CD14-positive monocyte (primary cell): ENCODE data around the gene FHL3. TPM values are rescaled to one million over a fixed set of nuclear protein-coding genes. Genes with fewer than 3 reads are reported as not detected.

Experiments used
- DNase-seq, 3 donors: peaks; one replicate each; pipeline ENCODE4 v3.0.0-alpha.2; 2011 to 2022
- H2AFZ ChIP-seq: 2 replicates; pipeline ENCODE4 v1.6.0; 2012; ENCODE audit warnings: mild to moderate bottlenecking, low read depth, low read length, inconsistent platforms; ENCODE audit not compliant: insufficient read depth, poor library complexity, severe bottlenecking
- H3K27ac ChIP-seq, 2 donors: 1 replicate in 1 of 2; 2 replicates in 1 of 2; pipeline ENCODE4 v1.5.1; 2012 to 2013; ENCODE audit warnings: low read length in 2 of 2, control low read depth in 1 of 2, inconsistent platforms in 1 of 2, low read depth in 1 of 2, mild to moderate bottlenecking in 1 of 2
- H3K27me3 ChIP-seq, 2 donors: one replicate each; pipeline versions ENCODE4 v1.6.0 to v1.6.1; 2011 to 2013; ENCODE audit warnings: low read length in 2 of 2; ENCODE audit not compliant: control insufficient read depth in 2 of 2, insufficient read depth in 2 of 2
- H3K36me3 ChIP-seq, 2 donors: replicated peaks in 1 of 2; 1 replicate in 1 of 2; 2 replicates in 1 of 2; pipeline versions ENCODE4 v1.5.1 to v1.6.1; 2012 to 2013; ENCODE audit warnings: low read length in 2 of 2, control low read depth in 1 of 2, inconsistent platforms in 1 of 2, mild to moderate bottlenecking in 1 of 2; ENCODE audit not compliant: insufficient read depth in 2 of 2, control insufficient read depth in 1 of 2
- H3K4me1 ChIP-seq, 2 donors: 1 replicate in 1 of 2; 2 replicates in 1 of 2; pipeline versions ENCODE4 v1.5.1 to v1.6.1; 2012 to 2013; ENCODE audit warnings: low read length in 2 of 2, control low read depth in 1 of 2, inconsistent platforms in 1 of 2, mild to moderate bottlenecking in 1 of 2, moderate library complexity in 1 of 2; ENCODE audit not compliant: insufficient read depth in 2 of 2, control insufficient read depth in 1 of 2
- H3K4me2 ChIP-seq: replicated peaks from 2 replicates; pipeline ENCODE3; 2012; ENCODE audit warnings: low read length, moderate library complexity, mild to moderate bottlenecking; ENCODE audit not compliant: poor library complexity, severe bottlenecking; ENCODE audit errors: extremely low read depth
- H3K4me3 ChIP-seq, 3 experiments: fragments of 200-600 bp in 1 of 3; sonication (generic) in 1 of 3; replicated peaks in 1 of 3; 1 replicate in 2 of 3; 2 replicates in 1 of 3; pipeline ENCODE4 v1.5.1; 2011 to 2013; ENCODE audit warnings: low read length in 3 of 3, mild to moderate bottlenecking in 3 of 3, control low read depth in 2 of 3, low read depth in 2 of 3, inconsistent platforms in 1 of 3, moderate library complexity in 1 of 3
- H3K79me2 ChIP-seq: 2 replicates; pipeline ENCODE4 v1.6.0; 2012; ENCODE audit warnings: mild to moderate bottlenecking, control low read depth, inconsistent platforms, low read length, moderate library complexity; ENCODE audit not compliant: insufficient read depth
- H3K9ac ChIP-seq: 2 replicates; pipeline ENCODE4 v1.6.0; 2017; ENCODE audit warnings: low read length, mild to moderate bottlenecking; ENCODE audit not compliant: insufficient read depth, poor library complexity, severe bottlenecking
- H3K9me3 ChIP-seq, 2 donors: replicated peaks in 1 of 2; 1 replicate in 1 of 2; 2 replicates in 1 of 2; pipeline versions ENCODE4 v1.5.1 to v1.6.1; 2012 to 2013; ENCODE audit warnings: low read length in 2 of 2, control low read depth in 1 of 2; ENCODE audit not compliant: control insufficient read depth in 1 of 2, insufficient read depth in 1 of 2
- H4K20me1 ChIP-seq: 2 replicates; pipeline ENCODE4 v1.6.0; 2012; ENCODE audit warnings: mild to moderate bottlenecking, low read length, control low read depth, moderate library complexity; ENCODE audit not compliant: insufficient read depth
- H3K27ac Mint-ChIP-seq, 7 donors: one replicate each; pipeline ENCODE4 v1.8.0; 2020; ENCODE audit warnings: mild to moderate bottlenecking in 7 of 7, mixed read lengths in 7 of 7, moderate library complexity in 6 of 7, inconsistent platforms in 2 of 7
- H3K27me3 Mint-ChIP-seq, 3 donors: one replicate each; pipeline ENCODE4 v1.8.0; 2021 to 2022; ENCODE audit warnings: low read depth in 3 of 3, mild to moderate bottlenecking in 3 of 3, mixed read lengths in 3 of 3, moderate library complexity in 3 of 3, inconsistent platforms in 1 of 3
- H3K36me3 Mint-ChIP-seq, 2 donors: one replicate each; pipeline ENCODE4 v1.8.0; 2020; ENCODE audit warnings: mixed read lengths in 2 of 2, inconsistent platforms in 1 of 2, mild to moderate bottlenecking in 1 of 2
- H3K4me1 Mint-ChIP-seq: one replicate; pipeline ENCODE4 v1.8.0; 2020; ENCODE audit warnings: mild to moderate bottlenecking, mixed read lengths
- H3K4me3 Mint-ChIP-seq, 2 donors: one replicate each; pipeline ENCODE4 v1.8.0; 2020; ENCODE audit warnings: mild to moderate bottlenecking in 2 of 2, mixed read lengths in 2 of 2, moderate library complexity in 1 of 2
- H3K9me3 Mint-ChIP-seq, 7 donors: one replicate each; pipeline ENCODE4 v1.8.0; 2020 to 2022; ENCODE audit warnings: mixed read lengths in 7 of 7, mild to moderate bottlenecking in 6 of 7, moderate library complexity in 6 of 7, inconsistent platforms in 2 of 7
- CTCF ChIP-seq: fragments of 200-600 bp; IDR thresholded peaks from one replicate; pipeline ENCODE4 v1.8.0; 2022; ENCODE audit warnings: antibody characterized with exemption, mild to moderate bottlenecking
- WGBS: methylation state at CpG from one replicate; pipeline ENCODE4 v1.1.5; 2013; ENCODE audit warnings: missing lambda C conversion rate; ENCODE audit not compliant: insufficient coverage; 5-methylcytosine and 5-hydroxymethylcytosine counted together
- intact Hi-C, 2 donors: fragments of 100-400 bp; cut with micrococcal nuclease; formaldehyde crosslinking; loops; one replicate each; pipeline versions ENCODE4 v1.15.0 to v1.15.1; 2023
- polyA plus RNA-seq, 3 donors: library from polyadenylated mRNA; depleted of rRNA in 1 of 3; unstranded in 2 of 3; stranded (reverse) in 1 of 3; fragments of 300-500 nt in 2 of 3; fragments of >200 nt in 1 of 3; fragmentation: Illumina TruSeq in 2 of 3; gene quantifications; 1 replicate in 2 of 3; 2 replicates in 1 of 3; pipeline ENCODE4 v1.2.3, GENCODE V29; 2012 to 2021

FHL3 gene
- polyA plus RNA-seq, 3 donors = 24.7 to 32.3 (median 26.1) TPM

GRCh38 chr1:38022810-38023209 lies 17.5 kb upstream of the FHL3 start:
- Histone ChIP-seq H3K9ac (no peak overlapping the region), H3K79me2 (peaks cover 1% of the 10 kb centered on the region), H3K36me3 (peaks cover 75 to 88% of the 10 kb centered on the region in 2 donors), H3K27ac (no peak overlapping the region), H2AFZ (no peak overlapping the region), H3K9me3 (no peaks in the 10 kb centered on the region), H4K20me1 (no peaks in the 10 kb centered on the region), H3K4me2 (no peak overlapping the region), H3K4me1 (no peaks in the 10 kb centered on the region), H3K4me3 (no peak overlapping the region), H3K27me3 (no peaks in the 10 kb centered on the region)
- no peak overlapping the region for H3K4me3 Mint-ChIP-seq
- DNase-seq = no peak
- H3K27me3 Mint-ChIP-seq = no peaks in the 10 kb centered on the region
- no peak overlapping the region for H3K27ac Mint-ChIP-seq
- H3K36me3 Mint-ChIP-seq = peaks cover 72 to 94% of the 10 kb centered on the region in 2 donors
- 90% methylated on average over 2 of the region's 3 CpGs for WGBS
- H3K4me1 Mint-ChIP-seq = peaks cover 11% of the 10 kb centered on the region
- H3K9me3 Mint-ChIP-seq = peaks cover 0 to 2% (median 0%) of the 10 kb centered on the region in 7 donors
- TF ChIP-seq CTCF = no peak
- intact Hi-C loops = loop anchor here (5.0 to 10.0 kb wide), 2 partner anchors 41 to 812 kb away; no protein-coding TSS in a partner anchor

GRCh38 chr1:38021969-38022368 lies 16.7 kb upstream of the FHL3 start:
- no peak overlapping the region for H3K4me3 ChIP-seq
- intact Hi-C loops = loop anchor here (5.0 to 10.0 kb wide), 2 partner anchors 40 to 813 kb away; no protein-coding TSS in a partner anchor
- H3K9me3 Mint-ChIP-seq = peaks cover 0 to 2% (median 0%) of the 10 kb centered on the region in 7 donors
- no peak for DNase-seq
- 100% methylated on average over 1 of the region's 5 CpGs for WGBS
- H3K27me3 ChIP-seq = no peaks in the 10 kb centered on the region
- H3K4me1 Mint-ChIP-seq = peaks cover 11% of the 10 kb centered on the region
- peaks cover 9% of the 10 kb centered on the region for H3K79me2 ChIP-seq
- H3K36me3 ChIP-seq = peaks cover 82 to 97% of the 10 kb centered on the region in 2 donors
- no peaks in the 10 kb centered on the region for H4K20me1 ChIP-seq
- no peaks in the 10 kb centered on the region for H3K27me3 Mint-ChIP-seq
- no peak overlapping the region for H3K9ac ChIP-seq
- H3K27ac Mint-ChIP-seq = no peak overlapping the region
- H3K27ac ChIP-seq = no peak overlapping the region
- H2AFZ ChIP-seq = no peak overlapping the region
- no peak overlapping the region for H3K4me2 ChIP-seq
- no peaks in the 10 kb centered on the region for H3K9me3 ChIP-seq
- no peaks in the 10 kb centered on the region for H3K4me1 ChIP-seq
- TF ChIP-seq CTCF = no peak
- H3K4me3 Mint-ChIP-seq = no peak overlapping the region
- peaks cover 79 to 98% of the 10 kb centered on the region in 2 donors for H3K36me3 Mint-ChIP-seq
